Measurements from ENCODE around the gene KLK11. TPM values are rescaled to one million over a fixed set of nuclear protein-coding genes. Genes with fewer than 3 reads are reported as not detected.

KLK11 gene
- total RNA-seq, 1 donor from 2014 or later = 11.2 TPM

DNA sequence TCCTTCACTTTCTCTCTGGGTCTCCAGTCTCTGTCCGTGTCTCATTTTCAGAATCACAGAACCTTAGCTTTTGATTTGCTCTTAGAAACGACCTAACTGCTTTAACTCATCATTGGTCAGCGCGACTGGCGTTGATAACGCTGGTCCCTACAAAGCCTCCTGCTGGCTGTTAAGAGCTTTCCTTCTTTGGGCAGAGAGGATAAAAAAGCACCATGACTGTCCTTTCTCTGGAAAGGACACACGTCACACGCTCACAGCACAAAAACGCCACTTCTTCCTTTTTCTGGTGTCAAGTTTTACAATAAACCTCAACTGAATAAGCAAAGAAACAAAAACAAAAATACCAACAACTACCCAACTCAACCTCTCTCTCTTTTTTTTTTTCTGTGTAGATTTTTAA lies 10.1 kb upstream of the KLK11 start:
- no peak for DNase-seq
- Histone ChIP-seq H3K9me3 (no peaks in the 10 kb centered on the region), H3K36me3 (no peaks in the 10 kb centered on the region), H3K27ac (no peak overlapping the region), H3K4me1 (no peaks in the 10 kb centered on the region), H3K27me3 (ENCODE audit: low read depth) (peaks cover 30% of the 10 kb centered on the region), H3K4me3 (no peak overlapping the region)
- intact Hi-C loops (cut with DNase I) = no loop called here
- no peak for ATAC-seq
- TF ChIP-seq, protein P1, sequence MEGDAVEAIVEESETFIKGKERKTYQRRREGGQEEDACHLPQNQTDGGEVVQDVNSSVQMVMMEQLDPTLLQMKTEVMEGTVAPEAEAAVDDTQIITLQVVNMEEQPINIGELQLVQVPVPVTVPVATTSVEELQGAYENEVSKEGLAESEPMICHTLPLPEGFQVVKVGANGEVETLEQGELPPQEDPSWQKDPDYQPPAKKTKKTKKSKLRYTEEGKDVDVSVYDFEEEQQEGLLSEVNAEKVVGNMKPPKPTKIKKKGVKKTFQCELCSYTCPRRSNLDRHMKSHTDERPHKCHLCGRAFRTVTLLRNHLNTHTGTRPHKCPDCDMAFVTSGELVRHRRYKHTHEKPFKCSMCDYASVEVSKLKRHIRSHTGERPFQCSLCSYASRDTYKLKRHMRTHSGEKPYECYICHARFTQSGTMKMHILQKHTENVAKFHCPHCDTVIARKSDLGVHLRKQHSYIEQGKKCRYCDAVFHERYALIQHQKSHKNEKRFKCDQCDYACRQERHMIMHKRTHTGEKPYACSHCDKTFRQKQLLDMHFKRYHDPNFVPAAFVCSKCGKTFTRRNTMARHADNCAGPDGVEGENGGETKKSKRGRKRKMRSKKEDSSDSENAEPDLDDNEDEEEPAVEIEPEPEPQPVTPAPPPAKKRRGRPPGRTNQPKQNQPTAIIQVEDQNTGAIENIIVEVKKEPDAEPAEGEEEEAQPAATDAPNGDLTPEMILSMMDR (IDR thresholded peaks at IDR 0.05) = no peak

DNA sequence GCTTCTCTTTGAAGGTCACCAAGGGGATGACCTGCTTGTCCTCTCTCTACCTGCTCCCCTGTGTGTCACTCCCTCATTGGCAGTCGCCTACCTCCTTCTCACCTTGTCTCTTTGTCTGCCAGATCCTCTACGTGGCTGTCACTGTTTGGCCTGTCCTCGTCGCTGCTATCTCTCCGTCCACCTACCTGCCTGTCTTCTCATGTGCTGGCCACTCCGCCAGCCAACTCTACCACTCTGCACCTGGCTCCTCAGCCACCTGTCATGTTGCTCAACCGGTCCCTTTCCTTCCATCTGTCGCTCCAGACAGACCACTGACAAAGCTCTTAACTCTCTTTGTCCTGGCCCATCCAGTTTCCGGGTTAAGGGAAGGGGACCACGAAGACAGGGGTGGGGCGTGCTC lies 8.3 kb upstream of the KLK11 start, which contains the start of gene KLK12:
KLK12 (minus strand) TSS at position 299 of the 400 bp plus-strand sequence. CDS start 381 bp downstream, outside the sequence.
- no peak within 1 kb of the TSS for H3K4me3 ChIP-seq
- H3K36me3 ChIP-seq = no peaks in the 10 kb centered on the region
- no peaks in the 10 kb centered on the region for H3K9me3 ChIP-seq
- ATAC-seq (no peak), DNase-seq (no peak)
- no peak within 1 kb of the TSS for H3K27ac ChIP-seq
- peaks cover 38% of the 10 kb centered on the region for H3K27me3 ChIP-seq (ENCODE audit: low read depth)
- intact Hi-C loops (cut with DNase I) = no loop called here
- H3K4me1 ChIP-seq = no peaks in the 10 kb centered on the region
- TF ChIP-seq, protein P1 (IDR thresholded peaks at IDR 0.05) = no peak

DNA sequence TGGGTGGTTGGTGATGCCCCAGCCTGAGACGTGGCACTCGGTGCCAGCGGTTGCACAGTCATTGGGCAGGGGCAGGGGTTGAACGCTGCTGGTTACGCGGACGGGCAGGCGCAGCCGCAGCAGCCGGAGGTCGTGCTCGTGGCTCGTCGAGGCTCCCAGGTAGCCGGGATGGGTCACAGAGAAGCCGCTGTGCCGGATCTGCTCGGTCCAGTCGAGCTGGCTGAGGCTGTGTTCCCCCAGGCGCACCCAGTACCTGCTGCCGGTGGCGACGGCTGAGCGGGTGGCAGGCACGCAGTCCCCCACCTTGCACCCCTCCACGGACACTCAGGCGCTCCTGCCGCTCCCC lies 5.4 kb upstream of the KLK11 start:
- intact Hi-C loops (cut with DNase I) = no loop called here
- Histone ChIP-seq H3K9me3 (no peaks in the 10 kb centered on the region), H3K36me3 (no peaks in the 10 kb centered on the region), H3K27me3 (ENCODE audit: low read depth) (peaks cover 59% of the 10 kb centered on the region), H3K4me1 (no peaks in the 10 kb centered on the region), H3K27ac (no peak overlapping the region), H3K4me3 (no peak overlapping the region)
- DNase-seq = no peak
- ATAC-seq = no peak
- TF ChIP-seq, protein P1 (IDR thresholded peaks at IDR 0.05) = no peak

DNA sequence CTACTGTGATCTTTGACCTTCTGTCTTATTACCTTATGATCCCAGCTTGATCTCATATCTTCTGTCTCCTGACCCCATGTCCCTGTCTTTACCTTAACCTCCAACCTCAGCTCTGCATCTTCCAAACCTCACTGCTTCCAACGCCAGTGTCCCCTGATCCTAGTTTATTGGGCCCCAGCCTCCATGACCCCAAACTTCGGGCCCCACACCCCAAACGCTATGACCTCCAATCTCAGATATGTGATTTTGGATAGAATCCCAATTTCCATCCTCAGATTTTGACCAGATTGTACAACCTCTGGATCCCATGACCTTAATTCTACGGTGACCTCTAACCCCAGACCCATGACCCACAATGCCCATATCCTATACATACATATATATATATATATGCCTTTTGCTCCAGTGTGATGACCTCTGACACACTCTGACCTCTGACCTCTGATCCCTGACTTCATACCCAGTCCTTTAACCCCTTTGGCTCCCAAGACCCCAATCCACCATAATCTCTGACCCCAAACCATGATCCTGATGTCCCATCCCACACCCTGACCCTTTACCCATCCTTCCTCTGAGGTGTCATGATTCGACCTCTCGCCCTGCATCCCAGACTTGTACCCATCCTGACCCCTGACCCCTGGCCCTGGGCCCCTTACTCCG lies 4.9 kb upstream of the KLK11 start:
- no peaks in the 10 kb centered on the region for H3K4me1 ChIP-seq
- TF ChIP-seq, protein P1 (IDR thresholded peaks at IDR 0.05) = no peak
- DNase-seq (no peak), ATAC-seq (no peak)
- H3K36me3 ChIP-seq = no peaks in the 10 kb centered on the region
- no peaks in the 10 kb centered on the region for H3K9me3 ChIP-seq
- no peak overlapping the region for H3K27ac ChIP-seq
- H3K4me3 ChIP-seq = no peak overlapping the region
- intact Hi-C loops (cut with DNase I) = no loop called here
- peaks cover 64% of the 10 kb centered on the region for H3K27me3 ChIP-seq (ENCODE audit: low read depth)

DNA sequence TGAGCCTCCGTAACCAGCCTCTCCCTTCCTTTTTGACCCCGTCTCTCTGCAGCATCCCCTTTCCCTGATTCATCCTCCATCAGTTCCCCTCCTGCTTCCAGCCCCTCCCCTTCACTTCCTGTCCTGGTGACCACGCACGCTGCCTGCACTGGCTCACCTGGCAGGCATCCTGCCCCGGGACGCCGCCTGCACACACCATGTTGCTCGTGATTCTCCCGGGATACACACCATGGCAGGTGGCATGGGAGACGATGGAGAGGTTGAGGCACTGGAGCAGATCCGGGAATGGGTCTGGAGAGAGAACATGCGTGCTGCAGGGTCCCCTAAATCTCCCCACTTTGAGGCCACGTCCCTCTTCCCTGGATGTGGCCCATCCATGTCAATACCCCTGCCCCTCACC lies 4.2 kb upstream of the KLK11 start:
- TF ChIP-seq, protein P1 (IDR thresholded peaks at IDR 0.05) = no peak
- Histone ChIP-seq H3K4me1 (no peaks in the 10 kb centered on the region), H3K9me3 (no peaks in the 10 kb centered on the region), H3K27me3 (ENCODE audit: low read depth) (peaks cover 69% of the 10 kb centered on the region), H3K4me3 (no peak overlapping the region), H3K27ac (no peak overlapping the region), H3K36me3 (no peaks in the 10 kb centered on the region)
- ATAC-seq (no peak), DNase-seq (no peak)
- intact Hi-C loops (cut with DNase I) = no loop called here

All from lower lobe of right lung (tissue), 2 donors.